Activated T-helper 1 cell treated with anti-CD3 and anti-CD28 coated beads, Interleukin-12 subunit alpha, Interleukin-12 subunit beta, Interleukin-2, Interleukin-4 antibody, amounts not matched to agents 30 ng/mL and 10 ng/mL and 1 ng/mL, durations not matched to agents 14 hours and 24 hours and 36 hours (primary cell): Measurements from ENCODE around the gene KCNT1. TPM values are rescaled to one million over a fixed set of nuclear protein-coding genes. Genes with fewer than 3 reads are reported as not detected.

Experiments
- DNase-seq: peaks from one replicate; pipeline ENCODE4 v3.0.0; 2021; ENCODE audit warnings: low spot score
- H3K27ac Mint-ChIP-seq: one replicate; pipeline ENCODE4 v1.8.0; 2021; ENCODE audit warnings: mild to moderate bottlenecking, mixed read lengths
- H3K27me3 Mint-ChIP-seq: one replicate; pipeline ENCODE4 v1.8.0; 2022; ENCODE audit warnings: mild to moderate bottlenecking, moderate library complexity, mixed read lengths; ENCODE audit not compliant: insufficient read depth
- H3K36me3 Mint-ChIP-seq: one replicate; pipeline ENCODE4 v1.8.0; 2021; ENCODE audit warnings: low read depth, mixed read lengths
- H3K4me1 Mint-ChIP-seq: one replicate; pipeline ENCODE4 v1.8.0; 2021; ENCODE audit warnings: low read depth, mixed read lengths
- H3K4me3 Mint-ChIP-seq: one replicate; pipeline ENCODE4 v1.8.0; 2021; ENCODE audit warnings: mild to moderate bottlenecking, moderate library complexity, mixed read lengths
- H3K9me3 Mint-ChIP-seq: one replicate; pipeline ENCODE4 v1.8.0; 2021; ENCODE audit warnings: mixed read lengths
- intact Hi-C: fragments of 100-400 bp; cut with micrococcal nuclease; formaldehyde crosslinking; loops from one replicate; pipeline ENCODE4 v1.15.1; 2024
- total RNA-seq: library from RNA; stranded (reverse); gene quantifications from 2 replicates; pipeline ENCODE4 v1.2.3, GENCODE V29; 2022

KCNT1 gene
- total RNA-seq, 1 donor from 2014 or later = not detected

DNA sequence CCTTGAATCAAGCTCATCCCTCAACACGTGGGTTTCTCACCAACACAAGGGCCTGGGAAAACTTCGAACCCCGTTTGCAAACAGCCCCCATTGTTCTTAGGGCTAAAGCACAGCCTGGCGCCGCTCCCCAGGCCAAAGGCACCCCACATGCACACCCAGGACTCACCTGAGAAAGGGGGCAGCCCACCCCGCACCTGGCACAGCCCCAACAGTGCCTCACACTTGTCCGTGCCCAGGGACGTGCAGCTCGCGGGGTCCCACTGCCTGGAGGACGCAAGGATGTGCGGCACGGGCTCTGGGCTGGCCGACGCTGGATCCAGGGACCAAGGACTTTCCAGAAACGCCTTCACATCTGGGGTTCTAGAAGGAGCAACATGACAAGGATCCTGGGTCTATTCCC lies 5.5 kb upstream of the KCNT1 start:
- Mint-ChIP-seq H3K4me1 (no peaks in the 10 kb centered on the region), H3K9me3 (no peaks in the 10 kb centered on the region), H3K4me3 (no peak overlapping the region), H3K27me3 (peaks cover 3% of the 10 kb centered on the region), H3K36me3 (no peaks in the 10 kb centered on the region), H3K27ac (no peak overlapping the region)
- no peak for DNase-seq
- intact Hi-C loops = no loop called here

DNA sequence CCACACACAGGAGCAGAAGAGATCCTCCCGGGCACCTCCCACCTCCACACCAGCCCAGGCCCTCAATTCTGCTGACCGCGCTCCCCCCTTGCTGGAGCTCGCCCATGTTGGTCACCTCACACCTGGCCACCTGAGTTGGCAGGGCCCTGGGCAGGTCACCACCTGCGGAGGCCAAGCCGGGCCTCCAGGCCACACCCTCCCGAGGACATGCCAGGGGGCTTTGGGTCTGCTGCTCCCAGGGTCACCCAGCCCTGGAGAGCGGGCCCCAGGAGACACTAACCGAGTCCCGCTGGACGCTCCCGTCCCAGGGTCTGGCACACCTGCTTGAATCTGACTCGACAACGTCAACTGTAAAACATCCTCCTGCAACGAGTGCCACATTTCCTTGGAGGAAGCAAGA lies 4.8 kb upstream of the KCNT1 start:
- no peak overlapping the region for H3K27ac Mint-ChIP-seq
- no peaks in the 10 kb centered on the region for H3K4me1 Mint-ChIP-seq
- no peaks in the 10 kb centered on the region for H3K36me3 Mint-ChIP-seq

DNA sequence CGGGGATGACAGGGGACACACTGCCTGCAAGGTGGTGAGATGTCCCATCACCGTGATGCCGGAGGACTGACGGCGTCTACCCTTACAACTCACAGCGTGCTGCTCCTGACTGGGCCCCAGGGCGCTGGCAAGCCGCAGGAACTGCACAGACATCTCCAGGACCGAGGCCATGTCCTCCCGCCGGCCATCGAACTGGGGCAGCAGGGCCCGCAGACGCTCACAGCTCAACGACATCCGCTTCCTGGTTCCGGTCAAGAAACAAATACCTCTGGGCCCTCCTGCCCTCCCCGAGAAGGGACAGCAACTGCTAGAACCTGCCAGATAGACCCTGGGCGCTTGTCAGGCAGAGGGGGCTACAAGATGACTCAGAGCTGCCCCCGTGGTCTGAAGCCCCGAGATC lies 3.7 kb upstream of the KCNT1 start:
- DNase-seq = no peak
- peaks cover 3% of the 10 kb centered on the region for H3K27me3 Mint-ChIP-seq

More for the DNA sequence above, 4.8 kb upstream of the KCNT1 start:
- Mint-ChIP-seq H3K9me3 (no peaks in the 10 kb centered on the region), H3K4me3 (no peak overlapping the region), H3K27me3 (peaks cover 3% of the 10 kb centered on the region)
- intact Hi-C loops = no loop called here
- DNase-seq = no peak

DNA sequence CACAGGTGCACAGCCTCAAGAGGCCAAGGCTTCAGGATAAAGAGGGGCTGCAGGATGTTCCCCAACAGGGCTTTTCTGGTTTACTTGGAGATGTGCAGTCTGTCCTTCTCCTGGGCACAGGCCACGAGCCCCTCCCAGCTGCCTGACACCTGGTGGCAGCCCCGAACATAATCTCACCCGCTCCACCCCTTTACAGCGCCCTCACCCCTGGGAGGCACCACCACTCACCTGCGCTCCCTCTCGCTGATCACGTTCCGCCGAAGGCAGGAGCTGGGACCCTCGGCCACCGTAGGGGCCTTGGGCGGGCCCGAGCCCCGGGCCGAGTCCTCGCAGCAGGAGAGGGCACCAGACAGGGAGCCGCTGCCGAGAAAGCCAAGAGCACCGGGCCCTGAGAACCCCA lies 3.2 kb upstream of the KCNT1 start:
- no peaks in the 10 kb centered on the region for H3K9me3 Mint-ChIP-seq
- H3K36me3 Mint-ChIP-seq = no peaks in the 10 kb centered on the region
- intact Hi-C loops = no loop called here
- no peak overlapping the region for H3K27ac Mint-ChIP-seq
- H3K27me3 Mint-ChIP-seq = peaks cover 3% of the 10 kb centered on the region
- no peak for DNase-seq
- H3K4me3 Mint-ChIP-seq = no peak overlapping the region
- no peaks in the 10 kb centered on the region for H3K4me1 Mint-ChIP-seq

More for the DNA sequence above, 3.7 kb upstream of the KCNT1 start:
- no peak overlapping the region for H3K4me3 Mint-ChIP-seq
- no peaks in the 10 kb centered on the region for H3K9me3 Mint-ChIP-seq
- H3K36me3 Mint-ChIP-seq = no peaks in the 10 kb centered on the region
- no peaks in the 10 kb centered on the region for H3K4me1 Mint-ChIP-seq
- H3K27ac Mint-ChIP-seq = no peak overlapping the region
- intact Hi-C loops = no loop called here

DNA sequence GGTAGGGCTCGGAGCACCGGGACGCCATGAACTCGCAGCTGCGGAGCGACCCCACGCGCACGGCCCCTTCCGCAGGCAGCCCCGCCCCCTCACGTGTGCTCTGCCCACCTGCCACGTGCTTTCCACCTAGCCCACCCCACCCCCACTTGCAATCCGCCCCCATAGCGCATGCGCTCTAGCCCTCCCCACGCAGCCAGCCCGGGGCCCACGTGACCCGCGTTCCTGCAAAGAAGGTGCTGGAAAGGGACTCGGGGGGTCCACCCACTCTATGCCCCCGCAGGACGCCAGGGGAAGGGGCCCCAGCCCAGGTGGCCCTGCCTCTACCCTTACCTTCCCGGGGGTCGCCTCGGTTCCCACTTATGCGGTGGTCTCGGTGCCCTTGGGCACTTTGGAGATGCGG lies 2.5 kb upstream of the KCNT1 start, which contains the start of gene SOHLH1:
SOHLH1 (minus strand) TSS at position 42 of the 400 bp plus-strand sequence; CDS start at position 28, 14 bp downstream.
- peaks cover 3% of the 10 kb centered on the region for H3K27me3 Mint-ChIP-seq
- H3K4me3 Mint-ChIP-seq = no peak within 1 kb of the TSS
- H3K36me3 Mint-ChIP-seq = no peaks in the 10 kb centered on the region
- no peak within 1 kb of the TSS for H3K27ac Mint-ChIP-seq
- H3K4me1 Mint-ChIP-seq = no peaks in the 10 kb centered on the region
- DNase-seq = no peak
- no peaks in the 10 kb centered on the region for H3K9me3 Mint-ChIP-seq
- intact Hi-C loops = no loop called here

DNA sequence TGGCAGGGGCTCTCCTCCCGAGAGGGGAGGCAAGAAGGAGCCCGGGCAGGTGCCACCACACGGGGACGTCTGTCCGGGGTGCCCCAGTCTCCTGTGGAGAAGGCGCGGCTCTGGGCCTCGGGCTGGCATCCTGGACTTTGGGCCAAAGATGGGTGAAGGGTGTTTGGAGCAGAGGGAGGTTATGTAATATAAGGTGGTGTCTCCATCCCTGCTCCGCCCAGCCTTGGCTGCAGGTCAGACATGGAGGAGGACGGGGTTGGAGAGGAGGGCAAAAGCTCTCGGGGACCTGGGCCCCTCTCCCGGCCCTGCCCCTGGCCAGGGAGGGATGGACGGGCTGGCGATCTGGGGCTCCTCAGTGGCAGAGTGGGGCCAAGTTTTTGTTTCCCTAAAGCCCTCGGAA lies 1.5 kb upstream of the KCNT1 start:
- no peaks in the 10 kb centered on the region for H3K9me3 Mint-ChIP-seq
- H3K4me3 Mint-ChIP-seq = no peak overlapping the region
- peaks cover 3% of the 10 kb centered on the region for H3K27me3 Mint-ChIP-seq
- no peaks in the 10 kb centered on the region for H3K4me1 Mint-ChIP-seq
- intact Hi-C loops = loop anchor here (10.0 kb wide), 1 partner anchor 274 kb away; no protein-coding TSS in a partner anchor
- no peak overlapping the region for H3K27ac Mint-ChIP-seq
- no peak for DNase-seq
- H3K36me3 Mint-ChIP-seq = no peaks in the 10 kb centered on the region

DNA sequence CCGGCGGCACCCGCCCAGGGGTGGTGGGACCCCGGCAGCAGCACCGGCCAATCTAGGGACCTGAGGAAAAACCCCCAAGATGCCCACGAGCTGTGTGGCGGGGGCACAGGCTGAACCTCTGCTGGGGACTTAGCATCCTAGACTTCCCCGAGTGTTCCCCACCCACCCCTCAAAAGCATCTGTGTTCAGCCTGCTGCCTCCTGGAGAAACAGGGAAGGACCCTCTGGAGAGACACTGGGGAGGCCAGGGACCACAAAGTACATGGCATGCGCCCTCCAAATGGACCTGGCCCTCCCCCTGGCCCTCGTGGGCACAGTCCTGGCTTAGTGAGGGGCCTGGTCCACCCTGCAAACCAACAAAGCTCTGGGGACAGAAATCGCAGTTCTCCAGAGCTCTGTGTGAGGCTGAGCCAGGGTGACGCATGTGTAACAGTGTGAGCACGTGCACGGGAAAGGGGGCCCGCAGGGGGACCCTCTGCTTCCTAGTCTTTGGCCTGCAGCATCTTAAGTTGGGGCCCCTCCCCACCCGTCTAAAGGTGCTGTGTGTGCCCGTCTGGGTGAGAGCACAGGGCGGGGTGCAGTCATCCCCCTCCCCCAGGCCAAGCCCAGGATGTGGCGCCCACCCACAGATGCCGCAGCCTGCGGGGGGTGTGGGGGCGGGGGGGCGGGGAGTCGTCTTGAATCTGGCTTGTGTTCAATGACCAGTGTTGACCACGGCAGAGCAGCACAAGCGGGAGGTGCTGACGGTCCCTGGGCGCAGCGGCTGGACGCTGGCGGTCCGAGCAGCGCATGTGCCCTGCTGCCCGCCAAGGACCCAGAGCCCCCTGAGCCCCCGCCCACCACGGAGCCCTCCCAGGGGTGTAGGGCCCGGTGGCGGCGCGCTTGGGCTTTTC lies 672 bp upstream of the KCNT1 start:
- intact Hi-C loops = loop anchor here (10.0 kb wide), 1 partner anchor 273 kb away; no protein-coding TSS in a partner anchor
- Mint-ChIP-seq H3K27ac (no peak overlapping the region), H3K4me1 (no peaks in the 10 kb centered on the region), H3K4me3 (no peak overlapping the region), H3K9me3 (no peaks in the 10 kb centered on the region), H3K36me3 (no peaks in the 10 kb centered on the region), H3K27me3 (peaks cover 3% of the 10 kb centered on the region)
- no peak for DNase-seq

DNA sequence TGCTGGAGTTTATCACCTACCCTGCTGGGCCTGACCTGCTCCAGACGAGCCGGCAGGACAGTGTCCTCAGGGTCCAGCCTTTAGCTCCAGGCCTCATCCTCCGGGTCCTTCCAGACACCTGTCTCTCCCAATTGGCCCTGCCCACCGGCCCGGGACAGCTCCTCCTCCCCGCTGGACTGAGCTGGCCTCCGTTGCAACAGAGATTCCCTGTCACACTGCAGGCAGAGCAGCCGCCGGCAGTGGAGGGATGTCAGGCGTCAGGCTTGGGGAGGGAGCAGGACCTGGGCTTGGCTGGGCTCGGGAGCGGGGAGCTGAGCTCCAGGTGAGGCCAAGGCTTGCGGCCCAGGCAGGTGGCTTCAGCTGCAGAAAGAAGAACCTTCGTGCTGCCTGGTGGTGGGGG lies 1.7 kb downstream of the KCNT1 start:
- DNase-seq = no peak
- Mint-ChIP-seq H3K36me3 (no peaks in the 10 kb centered on the region), H3K4me1 (no peaks in the 10 kb centered on the region), H3K27ac (no peak overlapping the region), H3K27me3 (peaks cover 3% of the 10 kb centered on the region), H3K4me3 (no peak overlapping the region), H3K9me3 (no peaks in the 10 kb centered on the region)
- intact Hi-C loops = loop anchor here (10.0 kb wide), 1 partner anchor 271 kb away; no protein-coding TSS in a partner anchor

DNA sequence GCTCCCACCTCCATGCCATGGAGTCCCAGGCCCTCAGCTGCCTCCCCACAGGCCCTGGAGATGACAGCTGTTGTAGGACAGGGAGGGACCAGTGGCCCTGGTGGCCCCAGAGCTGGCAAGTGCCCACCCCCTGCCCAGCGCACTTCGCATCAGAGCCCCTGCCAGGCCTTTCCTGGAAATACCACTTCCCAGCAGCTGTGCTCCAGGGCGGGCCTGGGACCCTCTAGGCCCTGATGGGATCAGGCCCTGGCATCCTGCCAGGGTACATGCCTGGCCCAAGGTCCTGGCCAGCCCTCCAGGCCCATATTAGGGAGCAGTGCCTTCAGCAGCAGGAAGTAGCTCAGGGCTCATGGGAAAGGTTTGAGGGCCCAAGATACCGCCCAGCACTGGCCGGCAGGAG lies 2.5 kb downstream of the KCNT1 start:
- Mint-ChIP-seq H3K27ac (no peak overlapping the region), H3K36me3 (no peaks in the 10 kb centered on the region), H3K4me1 (no peaks in the 10 kb centered on the region), H3K27me3 (peaks cover 3% of the 10 kb centered on the region), H3K9me3 (no peaks in the 10 kb centered on the region), H3K4me3 (no peak overlapping the region)
- intact Hi-C loops = loop anchor here (10.0 kb wide), 1 partner anchor 270 kb away; no protein-coding TSS in a partner anchor
- DNase-seq = no peak

DNA sequence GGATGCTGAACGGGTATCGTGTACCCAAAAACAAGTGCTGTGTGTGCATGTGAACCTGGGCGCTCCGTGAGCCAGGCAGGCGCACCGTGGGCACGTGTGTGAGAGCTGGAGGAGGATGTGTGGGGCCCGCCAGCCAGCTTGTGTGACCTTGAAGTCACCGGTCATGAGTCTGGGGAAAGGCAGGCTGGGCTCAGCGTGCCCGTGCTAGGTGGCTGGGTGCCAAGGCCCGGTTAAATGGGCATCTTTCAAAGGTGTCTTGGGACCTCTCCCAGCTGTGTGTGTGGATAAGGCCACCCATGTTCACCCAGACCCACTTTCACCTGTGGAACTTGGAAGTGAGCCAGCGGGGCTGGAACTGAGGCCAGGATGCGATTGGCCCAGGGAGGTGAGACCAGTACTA lies 3.4 kb downstream of the KCNT1 start:
- H3K9me3 Mint-ChIP-seq = no peaks in the 10 kb centered on the region
- intact Hi-C loops = loop anchor here (10.0 kb wide), 1 partner anchor 269 kb away; no protein-coding TSS in a partner anchor
- no peaks in the 10 kb centered on the region for H3K36me3 Mint-ChIP-seq
- no peak for DNase-seq
- no peaks in the 10 kb centered on the region for H3K4me1 Mint-ChIP-seq
- no peak overlapping the region for H3K4me3 Mint-ChIP-seq
- H3K27ac Mint-ChIP-seq = no peak overlapping the region
- peaks cover 2% of the 10 kb centered on the region for H3K27me3 Mint-ChIP-seq

DNA sequence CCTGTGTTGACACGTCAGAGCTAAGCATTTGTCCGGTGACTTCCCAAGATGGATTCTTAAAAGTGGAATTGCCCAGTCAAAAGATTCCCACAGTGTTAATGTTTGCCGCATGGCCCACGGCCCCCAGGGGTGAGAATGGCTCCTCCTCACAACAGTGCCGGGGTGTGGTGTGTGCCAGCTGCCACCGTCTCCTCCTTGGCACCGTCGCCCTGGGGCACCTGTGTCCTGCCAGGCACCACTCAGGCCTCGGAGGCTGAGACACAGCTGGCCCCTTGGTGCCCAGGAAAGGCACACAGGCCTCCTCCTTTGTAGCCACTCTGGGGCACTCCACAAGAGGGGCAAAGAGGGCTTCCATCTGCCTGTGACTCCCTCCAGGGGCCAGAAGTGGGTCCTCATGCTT lies 4.3 kb downstream of the KCNT1 start:
- Mint-ChIP-seq H3K4me1 (no peaks in the 10 kb centered on the region), H3K9me3 (no peaks in the 10 kb centered on the region), H3K36me3 (no peaks in the 10 kb centered on the region), H3K27me3 (no peaks in the 10 kb centered on the region), H3K27ac (no peak overlapping the region), H3K4me3 (no peak overlapping the region)
- intact Hi-C loops = loop anchor here (10.0 kb wide), 1 partner anchor 269 kb away; no protein-coding TSS in a partner anchor
- DNase-seq = no peak

DNA sequence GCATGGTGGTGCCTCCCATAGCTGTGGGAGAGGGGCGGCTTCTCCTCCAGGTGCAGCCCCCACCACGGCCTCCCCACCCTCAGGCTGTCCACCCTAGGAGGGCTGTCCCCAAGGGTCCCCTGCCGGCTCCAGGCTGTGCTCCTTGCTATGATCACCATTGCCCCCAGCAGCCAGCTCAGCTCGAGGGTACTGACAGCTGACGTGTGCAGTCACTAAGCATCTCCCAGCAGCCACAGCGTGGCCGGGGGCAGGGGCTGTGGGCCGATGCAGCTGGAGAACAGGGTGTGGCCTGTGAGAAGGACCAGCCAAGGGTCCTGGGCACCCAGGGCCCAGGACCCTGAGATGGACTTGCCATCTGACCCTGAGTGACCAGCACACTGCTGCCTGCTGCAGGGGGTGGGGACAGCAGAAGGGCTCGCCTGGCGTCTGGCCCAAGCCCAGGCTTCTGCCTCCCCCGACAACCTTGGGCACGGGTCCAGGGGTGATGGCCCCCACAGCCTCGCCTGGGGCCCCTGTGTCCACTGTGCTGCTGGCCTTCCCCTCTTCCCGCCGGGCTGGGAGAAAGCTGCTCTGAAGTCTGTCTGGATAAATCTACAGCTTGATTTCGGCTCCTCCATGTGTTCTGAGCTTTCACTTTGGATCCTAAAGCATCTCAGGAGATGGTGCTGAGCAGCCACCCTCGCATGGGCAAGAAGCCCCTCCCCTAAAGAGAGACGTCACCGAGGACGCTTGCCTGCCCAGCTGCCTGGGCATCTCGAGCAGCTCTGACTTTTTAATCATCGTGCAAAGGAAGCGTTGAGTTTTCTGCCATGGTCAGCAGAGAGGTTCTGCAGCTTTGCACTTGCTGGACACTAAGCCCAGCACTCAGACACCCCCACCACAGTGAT lies 5.5 kb downstream of the KCNT1 start:
- Mint-ChIP-seq H3K9me3 (no peaks in the 10 kb centered on the region), H3K4me1 (no peaks in the 10 kb centered on the region), H3K27ac (no peak overlapping the region), H3K36me3 (no peaks in the 10 kb centered on the region), H3K27me3 (no peaks in the 10 kb centered on the region), H3K4me3 (no peak overlapping the region)
- no peak for DNase-seq
- intact Hi-C loops = loop anchor here (10.0 kb wide), 1 partner anchor 267 kb away; no protein-coding TSS in a partner anchor
